Measurements from ENCODE around the gene SAV1. TPM values are rescaled to one million over a fixed set of nuclear protein-coding genes. Genes with fewer than 3 reads are reported as not detected.
"Not testable (repeated sequence)": the region's sequence is repeated elsewhere in the genome, so short reads cannot be mapped to it uniquely, and the experiment has no call there.

The SAV1 gene
- polyA plus RNA-seq, 3 donors from 2014 or later, result 2.9 to 6.9 (median 5.3) TPM

DNA sequence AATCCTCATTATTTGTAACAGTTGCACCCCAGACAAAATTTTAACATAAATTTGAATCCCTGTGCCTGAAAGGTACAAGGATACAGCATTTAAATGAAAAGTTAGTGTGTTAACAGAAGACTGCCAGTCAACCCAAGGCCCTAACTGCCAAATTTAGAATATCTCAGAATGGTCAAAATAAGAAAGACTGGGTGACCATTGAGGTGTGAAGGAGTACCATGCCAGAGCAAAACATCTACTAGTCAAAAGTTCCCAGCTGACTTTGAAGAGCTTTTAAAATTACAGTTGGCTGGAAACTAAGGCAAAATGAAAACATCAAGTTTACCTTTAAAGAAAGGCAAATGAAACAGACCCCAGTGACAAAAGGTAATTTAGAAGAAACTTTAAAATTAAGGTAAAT is 18.4 kb downstream of the SAV1 start:
- no peak overlapping the region for H3K27ac Mint-ChIP-seq
- H3K36me3 Mint-ChIP-seq, result no peaks in the 10 kb centered on the region
- H3K27me3 Mint-ChIP-seq (ENCODE audit: low read depth in 3 of 3), result peaks cover 0 to 1% (median 0%) of the 10 kb centered on the region in 3 donors
- H3K4me1 Mint-ChIP-seq, result no peaks in the 10 kb centered on the region
- H3K4me3 Mint-ChIP-seq, result no peak overlapping the region
- H3K9me3 Mint-ChIP-seq, result no peaks in the 10 kb centered on the region
- no peak for DNase-seq

GRCh38 chr14:50647753-50648152 is 20.4 kb downstream of the SAV1 start:
- Mint-ChIP-seq H3K36me3 (no peaks in the 10 kb centered on the region), H3K27ac (no peak overlapping the region), H3K4me3 (no peak overlapping the region), H3K4me1 (no peaks in the 10 kb centered on the region), H3K9me3 (no peaks in the 10 kb centered on the region), H3K27me3 (ENCODE audit: low read depth in 3 of 3) (peaks cover 0 to 1% (median 0%) of the 10 kb centered on the region in 3 donors)
- no peak for DNase-seq

- Mint-ChIP-seq H3K4me3 (no peak overlapping the region), H3K9me3 (no peaks in the 10 kb centered on the region), H3K4me1 (no peaks in the 10 kb centered on the region), H3K36me3 (no peaks in the 10 kb centered on the region), H3K27me3 (ENCODE audit: low read depth in 3 of 3) (peaks cover 0 to 1% (median 0%) of the 10 kb centered on the region in 3 donors), H3K27ac (no peak overlapping the region)
- no peak for DNase-seq
Observed at GRCh38 chr14:50647282-50647681, 20.8 kb downstream of the SAV1 start.

GRCh38 chr14:50635141-50635540 is 33.0 kb downstream of the SAV1 start:
- Mint-ChIP-seq H3K27ac (no peak overlapping the region), H3K4me1 (no peaks in the 10 kb centered on the region), H3K9me3 (no peaks in the 10 kb centered on the region), H3K27me3 (ENCODE audit: low read depth in 3 of 3) (peaks cover 0 to 2% (median 0%) of the 10 kb centered on the region in 3 donors), H3K36me3 (peaks cover 0 to 6% (median 4%) of the 10 kb centered on the region in 3 donors), H3K4me3 (no peak overlapping the region)
- DNase-seq, result no peak

DNA sequence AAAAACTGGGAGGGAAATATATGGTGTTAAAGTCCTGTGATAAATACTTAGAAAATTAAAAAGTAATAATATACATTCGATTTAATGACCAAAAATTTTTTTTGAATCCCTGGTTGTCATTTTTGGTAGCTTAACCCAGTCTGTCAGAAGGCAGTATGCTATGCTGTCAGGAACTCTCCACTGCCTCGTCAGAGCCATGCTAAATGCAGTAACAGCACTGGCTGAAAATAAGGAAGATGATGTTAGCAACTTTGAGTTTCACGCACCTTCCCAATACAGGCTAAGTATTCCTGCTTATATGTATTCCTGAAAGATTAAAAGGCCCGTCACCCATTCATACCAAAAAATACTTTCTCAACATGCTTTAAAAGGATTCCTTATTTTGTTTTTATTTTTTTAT is 34.2 kb downstream of the SAV1 start:
- Mint-ChIP-seq H3K4me1 (no peaks in the 10 kb centered on the region), H3K27me3 (ENCODE audit: low read depth in 3 of 3) (peaks cover 0 to 2% (median 0%) of the 10 kb centered on the region in 3 donors), H3K4me3 (no peak overlapping the region), H3K27ac (no peak overlapping the region), H3K36me3 (no peaks in the 10 kb centered on the region), H3K9me3 (no peaks in the 10 kb centered on the region)
- DNase-seq, result no peak

- Mint-ChIP-seq H3K9me3 (no peaks in the 10 kb centered on the region), H3K27me3 (ENCODE audit: low read depth in 3 of 3) (peaks cover 0 to 2% (median 0%) of the 10 kb centered on the region in 3 donors), H3K27ac (no peak overlapping the region), H3K4me1 (no peaks in the 10 kb centered on the region), H3K4me3 (no peak overlapping the region), H3K36me3 (no peaks in the 10 kb centered on the region)
- DNase-seq, result no peak
Observed at GRCh38 chr14:50631408-50631821, 36.7 kb downstream of the SAV1 start.

DNA sequence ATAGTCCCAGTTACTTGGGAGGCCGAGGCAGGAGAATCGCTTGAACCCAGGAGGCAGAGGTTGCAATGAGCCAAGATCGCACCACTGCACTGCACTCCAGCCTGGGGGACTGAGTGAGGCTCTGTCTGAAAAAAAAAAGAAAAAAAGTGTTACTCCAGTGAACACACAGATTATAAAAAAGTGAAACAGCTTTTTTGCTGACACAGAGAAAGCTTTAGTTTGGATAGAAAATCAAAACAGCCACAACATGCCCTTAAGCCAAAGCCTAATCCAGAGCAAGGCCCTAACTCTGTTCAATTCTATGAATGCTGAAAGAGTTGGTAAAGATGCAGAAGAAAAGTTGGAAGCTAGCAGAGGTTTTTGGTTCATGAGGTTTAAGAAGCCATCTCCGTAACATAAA is 43.2 kb downstream of the SAV1 start:
- H3K4me1 Mint-ChIP-seq; H3K36me3 Mint-ChIP-seq; DNase-seq; H3K27ac Mint-ChIP-seq; H3K27me3 Mint-ChIP-seq (ENCODE audit: low read depth in 3 of 3); H3K4me3 Mint-ChIP-seq; H3K9me3 Mint-ChIP-seq: not testable (repeated sequence)

- H3K27me3 Mint-ChIP-seq (ENCODE audit: low read depth in 3 of 3), result no peaks in the 10 kb centered on the region
- no peaks in the 10 kb centered on the region for H3K9me3 Mint-ChIP-seq
- H3K4me3 Mint-ChIP-seq, result no peak overlapping the region
- no peaks in the 10 kb centered on the region for H3K4me1 Mint-ChIP-seq
- no peak for DNase-seq
- H3K36me3 Mint-ChIP-seq, result peaks cover 0 to 4% (median 0%) of the 10 kb centered on the region in 3 donors
- H3K27ac Mint-ChIP-seq, result no peak overlapping the region
Observed at GRCh38 chr14:50624447-50624846, 43.7 kb downstream of the SAV1 start.

GRCh38 chr14:50622978-50623377 is 45.1 kb downstream of the SAV1 start:
- H3K9me3 Mint-ChIP-seq, result no peaks in the 10 kb centered on the region
- no peaks in the 10 kb centered on the region for H3K27me3 Mint-ChIP-seq (ENCODE audit: low read depth in 3 of 3)
- peaks cover 0 to 4% (median 0%) of the 10 kb centered on the region in 3 donors for H3K36me3 Mint-ChIP-seq
- no peak overlapping the region for H3K4me3 Mint-ChIP-seq
- no peak overlapping the region for H3K27ac Mint-ChIP-seq
- DNase-seq, result no peak
- H3K4me1 Mint-ChIP-seq, result no peaks in the 10 kb centered on the region

DNA sequence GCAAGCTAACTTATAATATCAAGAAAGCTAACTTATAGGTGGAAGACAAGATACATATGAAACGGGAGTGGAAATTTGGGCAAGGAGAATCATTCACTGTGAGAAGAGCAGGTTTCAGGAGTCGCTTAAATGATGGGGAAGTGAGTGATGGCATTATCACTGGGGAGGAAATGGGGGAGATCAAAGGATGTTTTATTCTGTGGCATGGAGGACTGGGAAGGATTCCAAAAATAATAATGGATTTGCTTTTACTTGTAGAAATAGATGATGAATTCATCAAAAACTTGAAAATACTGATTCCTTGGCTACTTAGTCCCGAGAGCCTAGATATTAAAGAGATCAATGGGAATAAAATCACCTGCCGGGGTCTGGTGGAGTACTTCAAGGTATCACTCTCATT is 47.8 kb downstream of the SAV1 start:
- peaks cover 0 to 4% (median 0%) of the 10 kb centered on the region in 3 donors for H3K36me3 Mint-ChIP-seq
- H3K4me3 Mint-ChIP-seq, result no peak overlapping the region

DNA sequence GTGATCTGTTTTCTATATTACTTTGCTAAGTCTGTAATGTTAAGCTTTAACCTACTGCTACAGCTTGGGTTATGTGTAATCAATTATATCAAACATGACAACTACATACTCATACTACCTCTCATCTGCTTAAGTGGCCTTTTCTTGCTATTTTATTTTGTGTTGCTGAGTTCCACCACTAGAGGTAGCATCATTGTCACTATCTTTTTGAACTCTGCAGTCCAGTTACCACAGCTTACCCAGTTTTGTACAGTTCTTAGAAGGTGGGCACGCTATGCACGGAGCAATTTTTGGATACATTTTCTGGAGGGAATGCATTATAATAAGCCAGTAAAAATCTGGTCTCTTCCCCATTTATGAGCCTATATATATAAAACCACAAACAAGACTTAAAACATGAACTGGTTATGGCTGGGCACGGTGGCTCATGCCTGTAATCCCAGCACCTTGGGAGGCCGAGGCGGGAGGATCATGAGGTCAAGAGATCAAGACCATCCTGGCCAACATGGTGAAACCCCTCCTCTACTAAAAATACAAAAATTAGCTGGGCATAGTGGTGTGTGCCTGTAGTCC is 48.5 kb downstream of the SAV1 start:
- peaks cover 0 to 4% (median 0%) of the 10 kb centered on the region in 3 donors for H3K36me3 Mint-ChIP-seq
- H3K4me1 Mint-ChIP-seq, result no peaks in the 10 kb centered on the region
- H3K27ac Mint-ChIP-seq, result no peak overlapping the region
- no peak overlapping the region for H3K4me3 Mint-ChIP-seq
- no peaks in the 10 kb centered on the region for H3K9me3 Mint-ChIP-seq
- H3K27me3 Mint-ChIP-seq (ENCODE audit: low read depth in 3 of 3), result no peaks in the 10 kb centered on the region
- peak in 2 of 3 donors; percentile 2 to 6 for DNase-seq

More for the DNA sequence above, 47.8 kb downstream of the SAV1 start:
- Mint-ChIP-seq H3K4me1 (no peaks in the 10 kb centered on the region), H3K27me3 (ENCODE audit: low read depth in 3 of 3) (no peaks in the 10 kb centered on the region), H3K9me3 (no peaks in the 10 kb centered on the region), H3K27ac (no peak overlapping the region)
- DNase-seq, result no peak

GRCh38 chr14:50616275-50616674 is 51.8 kb downstream of the SAV1 start:
- Mint-ChIP-seq H3K27me3 (ENCODE audit: low read depth in 3 of 3) (peaks cover 0 to 2% (median 2%) of the 10 kb centered on the region in 3 donors), H3K9me3 (no peaks in the 10 kb centered on the region), H3K4me1 (no peaks in the 10 kb centered on the region), H3K27ac (no peak overlapping the region), H3K36me3 (peaks cover 0 to 4% (median 0%) of the 10 kb centered on the region in 3 donors), H3K4me3 (no peak overlapping the region)
- no peak for DNase-seq

GRCh38 chr14:50615552-50615951 is 52.6 kb downstream of the SAV1 start:
- Mint-ChIP-seq H3K4me3 (no peak overlapping the region), H3K9me3 (no peaks in the 10 kb centered on the region), H3K4me1 (no peaks in the 10 kb centered on the region), H3K27ac (no peak overlapping the region), H3K27me3 (ENCODE audit: low read depth in 3 of 3) (peaks cover 0 to 2% (median 2%) of the 10 kb centered on the region in 3 donors), H3K36me3 (peaks cover 0 to 4% (median 0%) of the 10 kb centered on the region in 3 donors)
- DNase-seq, result no peak

- Mint-ChIP-seq H3K4me3 (no peak overlapping the region), H3K27ac (no peak overlapping the region)
Observed at GRCh38 chr14:50615056-50615455, 53.0 kb downstream of the SAV1 start.

DNA sequence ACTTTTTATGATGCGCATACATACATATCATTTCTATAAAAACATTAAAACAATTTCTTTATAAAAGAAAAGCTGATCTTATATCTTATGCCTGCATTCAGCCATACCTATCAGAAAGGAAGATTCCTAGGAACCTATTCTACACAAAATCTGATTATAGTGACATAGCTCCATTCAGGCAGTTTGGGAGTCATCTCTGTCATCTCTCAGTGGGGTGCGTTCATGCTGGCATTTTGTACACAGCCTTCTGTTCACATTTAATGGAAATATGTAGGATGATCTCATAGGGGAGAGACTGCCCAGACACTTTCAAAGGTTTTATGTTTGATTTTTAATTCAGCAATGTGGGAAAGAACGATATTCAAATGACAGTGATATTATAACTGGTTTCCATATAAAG is 55.3 kb downstream of the SAV1 start:
- H3K9me3 Mint-ChIP-seq, result no peaks in the 10 kb centered on the region
- H3K4me3 Mint-ChIP-seq, result no peak overlapping the region
- H3K27me3 Mint-ChIP-seq (ENCODE audit: low read depth in 3 of 3), result peaks cover 0 to 2% (median 2%) of the 10 kb centered on the region in 3 donors
- H3K27ac Mint-ChIP-seq, result no peak overlapping the region
- no peak for DNase-seq
- H3K4me1 Mint-ChIP-seq, result no peaks in the 10 kb centered on the region
- no peaks in the 10 kb centered on the region for H3K36me3 Mint-ChIP-seq

More at GRCh38 chr14:50615056-50615455, 53.0 kb downstream of the SAV1 start:
- DNase-seq, result no peak
- Mint-ChIP-seq H3K27me3 (ENCODE audit: low read depth in 3 of 3) (peaks cover 0 to 2% (median 2%) of the 10 kb centered on the region in 3 donors), H3K4me1 (no peaks in the 10 kb centered on the region), H3K9me3 (no peaks in the 10 kb centered on the region), H3K36me3 (no peaks in the 10 kb centered on the region)

Measured in immature natural killer cell (primary cell).